Activated CD8-positive, alpha-beta T cell treated with anti-CD3 and anti-CD28 coated beads for 36 hours (primary cell): ENCODE data around the gene PROSER2. TPM values are rescaled to one million over a fixed set of nuclear protein-coding genes. Genes with fewer than 3 reads are reported as not detected.

Experiments
- ATAC-seq: fragments of 200-7000 bp; cut with Tn5 transposase; one replicate; pipeline ENCODE4 v1.10.0; 2021; ENCODE audit warnings: mild to moderate bottlenecking, moderate library complexity
- CTCF ChIA-PET: fragments of 350-600 bp; sonication (Branson Sonifier 250); formaldehyde crosslinking; loops from one replicate; lab custom pipeline; 2021; ENCODE audit warnings: antibody characterized with exemption; lab: Charles Lee
- POLR2A ChIA-PET: fragments of 350-600 bp; sonication (Branson Sonifier 250); formaldehyde crosslinking; loops from one replicate; lab custom pipeline; 2021; ENCODE audit warnings: antibody characterized with exemption; lab: Charles Lee
- DNase-seq: peaks from one replicate; pipeline ENCODE4 v3.0.0-alpha.2; 2020
- H3K27ac Mint-ChIP-seq: one replicate; pipeline ENCODE4 v1.8.0; 2021; ENCODE audit warnings: mild to moderate bottlenecking, mixed read lengths
- H3K27me3 Mint-ChIP-seq: one replicate; pipeline ENCODE4 v1.8.0; 2021; ENCODE audit warnings: mixed read lengths
- H3K36me3 Mint-ChIP-seq: one replicate; pipeline ENCODE4 v1.8.0; 2021; ENCODE audit warnings: low read depth, mixed read lengths
- H3K4me1 Mint-ChIP-seq: one replicate; pipeline ENCODE4 v1.8.0; 2021; ENCODE audit warnings: low read depth, mixed read lengths
- H3K4me3 Mint-ChIP-seq: one replicate; pipeline ENCODE4 v1.8.0; 2021; ENCODE audit warnings: mild to moderate bottlenecking, moderate library complexity, mixed read lengths
- H3K9me3 Mint-ChIP-seq: one replicate; pipeline ENCODE4 v1.8.0; 2021; ENCODE audit warnings: mixed read lengths
- intact Hi-C: fragments of 100-400 bp; cut with micrococcal nuclease; formaldehyde crosslinking; loops from one replicate; pipeline ENCODE4 v1.10.0; 2022
- total RNA-seq, 2 experiments: library from RNA; stranded (reverse); gene quantifications; one replicate each; pipeline ENCODE4 v1.2.3, GENCODE V29; 2021
- TF ChIP-seq, protein P1 (sequence below): fragments of 200-600 bp; IDR thresholded peaks from one replicate; pipeline ENCODE4 v1.8.0; 2022; ENCODE audit warnings: antibody characterized with exemption, mild to moderate bottlenecking

The PROSER2 gene
- total RNA-seq, 2 experiments from 2014 or later: 1.1 to 1.7 TPM

DNA sequence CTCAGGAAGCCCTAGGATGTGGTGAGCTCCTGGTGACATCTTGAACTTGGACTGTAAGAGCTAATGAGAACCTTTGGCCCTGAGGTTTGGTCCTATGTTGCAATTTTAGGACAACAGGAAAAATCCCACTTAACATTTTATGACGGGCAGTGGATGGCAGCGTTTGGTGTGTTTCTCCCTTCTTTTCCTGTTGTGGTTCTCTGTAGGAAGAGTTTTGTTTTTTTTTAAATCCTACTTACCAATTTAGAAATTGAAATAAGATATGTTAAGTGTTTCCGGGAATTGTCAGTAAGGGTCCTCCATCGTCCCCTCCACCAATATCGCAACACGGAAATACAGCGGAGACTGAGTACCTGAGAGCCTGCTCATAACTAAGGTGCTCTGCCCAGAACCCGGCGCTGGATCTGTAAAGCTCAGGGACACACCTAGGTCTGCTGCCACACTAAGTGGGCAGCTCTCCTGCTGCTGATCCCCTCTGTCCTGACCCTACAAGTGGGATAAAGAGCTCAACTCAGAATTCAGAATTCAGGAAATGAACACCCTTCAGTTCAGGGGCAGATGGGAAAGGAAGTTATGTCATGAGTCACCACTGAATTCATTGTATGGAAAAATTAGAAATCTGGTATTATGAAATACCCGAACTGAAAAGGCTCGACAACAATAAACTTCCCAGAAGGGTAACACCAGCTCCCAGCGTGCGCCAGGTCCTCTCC lies 9.1 kb upstream of the PROSER2 start:
- H3K4me1 Mint-ChIP-seq: no peaks in the 10 kb centered on the region
- POLR2A ChIA-PET: no interaction called here
- TF ChIP-seq, protein P1, sequence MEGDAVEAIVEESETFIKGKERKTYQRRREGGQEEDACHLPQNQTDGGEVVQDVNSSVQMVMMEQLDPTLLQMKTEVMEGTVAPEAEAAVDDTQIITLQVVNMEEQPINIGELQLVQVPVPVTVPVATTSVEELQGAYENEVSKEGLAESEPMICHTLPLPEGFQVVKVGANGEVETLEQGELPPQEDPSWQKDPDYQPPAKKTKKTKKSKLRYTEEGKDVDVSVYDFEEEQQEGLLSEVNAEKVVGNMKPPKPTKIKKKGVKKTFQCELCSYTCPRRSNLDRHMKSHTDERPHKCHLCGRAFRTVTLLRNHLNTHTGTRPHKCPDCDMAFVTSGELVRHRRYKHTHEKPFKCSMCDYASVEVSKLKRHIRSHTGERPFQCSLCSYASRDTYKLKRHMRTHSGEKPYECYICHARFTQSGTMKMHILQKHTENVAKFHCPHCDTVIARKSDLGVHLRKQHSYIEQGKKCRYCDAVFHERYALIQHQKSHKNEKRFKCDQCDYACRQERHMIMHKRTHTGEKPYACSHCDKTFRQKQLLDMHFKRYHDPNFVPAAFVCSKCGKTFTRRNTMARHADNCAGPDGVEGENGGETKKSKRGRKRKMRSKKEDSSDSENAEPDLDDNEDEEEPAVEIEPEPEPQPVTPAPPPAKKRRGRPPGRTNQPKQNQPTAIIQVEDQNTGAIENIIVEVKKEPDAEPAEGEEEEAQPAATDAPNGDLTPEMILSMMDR: no peak
- no peak for ATAC-seq
- no peaks in the 10 kb centered on the region for H3K27me3 Mint-ChIP-seq
- H3K27ac Mint-ChIP-seq: no peak overlapping the region
- intact Hi-C loops: no loop called here
- no peak for DNase-seq
- H3K36me3 Mint-ChIP-seq: no peaks in the 10 kb centered on the region
- no peaks in the 10 kb centered on the region for H3K9me3 Mint-ChIP-seq
- H3K4me3 Mint-ChIP-seq: no peak overlapping the region
- CTCF ChIA-PET: interaction anchor here (1.1 to 2.4 kb wide), 2 partner anchors 31 to 173 kb away, joined by 5 to 15 read pairs; no protein-coding TSS in a partner anchor

DNA sequence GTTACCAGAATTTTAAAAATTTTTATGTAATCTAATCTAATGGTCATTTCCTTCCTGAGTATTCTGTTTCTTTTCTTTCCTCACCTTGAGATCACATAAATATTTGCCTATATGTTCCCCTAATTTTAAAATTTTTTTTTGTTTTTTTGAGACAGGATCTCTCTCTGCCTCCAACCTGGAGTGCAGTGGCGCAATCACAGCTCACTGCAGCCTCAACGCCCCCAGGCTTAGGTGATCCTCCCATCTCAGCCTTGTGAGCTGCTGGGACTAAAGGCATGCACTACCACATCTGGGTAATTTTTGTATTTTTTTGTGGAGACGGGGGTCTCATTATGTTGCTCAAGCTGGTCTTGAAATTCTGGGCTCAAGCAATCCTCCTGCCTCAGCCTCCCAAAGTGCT lies 4.1 kb upstream of the PROSER2 start:
- intact Hi-C loops: no loop called here
- no peak for ATAC-seq
- Mint-ChIP-seq H3K27ac (no peak overlapping the region), H3K36me3 (no peaks in the 10 kb centered on the region), H3K27me3 (peaks cover 15% of the 10 kb centered on the region), H3K4me1 (peaks cover 7% of the 10 kb centered on the region), H3K4me3 (no peak overlapping the region), H3K9me3 (no peaks in the 10 kb centered on the region)
- POLR2A ChIA-PET: no interaction called here
- no peak for DNase-seq
- CTCF ChIA-PET: interaction anchor here (0.9 to 2.9 kb wide), 22 partner anchors 7 to 232 kb away, joined by 3 to 10 read pairs (median 4); no protein-coding TSS in a partner anchor
- TF ChIP-seq, protein P1: no peak

DNA sequence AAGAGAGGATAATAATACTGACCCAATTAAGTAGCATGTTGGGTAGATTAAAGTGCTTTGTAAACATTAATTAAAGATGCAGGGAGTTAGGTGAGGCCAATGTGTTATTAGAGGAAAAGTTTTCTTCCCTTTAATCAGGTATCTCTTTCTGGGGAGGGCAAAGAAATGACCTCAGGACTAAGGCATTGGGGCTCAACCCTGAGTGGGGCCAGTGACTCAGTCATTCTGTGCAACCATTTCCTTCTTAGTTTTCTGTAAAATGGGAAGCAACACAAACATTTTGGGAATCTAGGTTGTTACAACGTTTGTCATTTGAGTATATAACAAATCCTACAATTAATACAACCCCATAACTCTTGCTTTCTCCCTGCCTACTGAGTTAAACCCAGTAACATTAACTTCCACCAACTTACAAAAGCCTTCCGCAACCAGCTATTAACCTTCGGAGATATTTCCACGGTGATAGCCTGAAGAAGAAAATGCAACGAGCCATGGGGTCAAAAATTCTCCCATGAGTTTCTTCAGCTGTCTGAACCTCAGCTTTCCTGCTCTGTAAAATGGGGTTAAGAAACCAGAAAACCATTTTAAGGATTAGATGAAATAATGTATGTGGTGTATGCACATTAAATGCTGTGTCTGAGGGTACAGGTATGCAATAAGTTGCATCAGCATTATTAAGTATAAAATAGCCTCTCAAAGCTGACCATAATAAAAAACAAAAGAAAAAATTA lies 965 bp upstream of the PROSER2 start:
- ChIA-PET POLR2A (interaction anchor here (2.2 kb wide), 1 partner anchor 28 kb away, joined by 5 read pairs; no protein-coding TSS in a partner anchor), CTCF (interaction anchor here (0.7 to 2.9 kb wide), 6 partner anchors 13 to 165 kb away, joined by 3 to 9 read pairs (median 3); no protein-coding TSS in a partner anchor)
- TF ChIP-seq, protein P1: no peak
- Mint-ChIP-seq H3K9me3 (no peaks in the 10 kb centered on the region), H3K4me1 (peaks cover 12% of the 10 kb centered on the region), H3K27me3 (peaks cover 38% of the 10 kb centered on the region), H3K4me3 (no peak overlapping the region), H3K36me3 (no peaks in the 10 kb centered on the region), H3K27ac (no peak overlapping the region)
- intact Hi-C loops: no loop called here
- DNase-seq: no peak
- no peak for ATAC-seq

DNA sequence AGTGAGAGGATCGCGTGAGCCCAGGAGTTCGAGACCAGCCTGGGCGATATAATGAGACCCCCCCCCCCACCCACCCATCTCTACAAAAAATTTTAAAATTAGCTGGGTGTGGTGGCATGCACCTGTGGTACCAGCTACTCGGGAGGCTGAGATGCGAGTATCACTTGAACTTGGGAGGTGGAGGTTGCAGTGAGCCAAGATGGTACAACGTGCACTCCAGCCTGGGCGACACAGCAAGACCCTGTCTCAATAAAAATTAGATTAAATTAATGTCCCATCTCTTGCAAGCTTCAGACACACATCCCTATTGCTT lies 391 bp upstream of the PROSER2 start:
- TF ChIP-seq, protein P1: no peak
- H3K9me3 Mint-ChIP-seq: no peaks in the 10 kb centered on the region
- H3K36me3 Mint-ChIP-seq: no peaks in the 10 kb centered on the region
- CTCF ChIA-PET: interaction anchor here (0.7 to 1.8 kb wide), 3 partner anchors 40 to 164 kb away, joined by 3 to 9 read pairs (median 3); no protein-coding TSS in a partner anchor
- peaks cover 12% of the 10 kb centered on the region for H3K4me1 Mint-ChIP-seq
- ATAC-seq (no peak), DNase-seq (no peak)
- intact Hi-C loops: no loop called here
- peaks cover 41% of the 10 kb centered on the region for H3K27me3 Mint-ChIP-seq
- POLR2A ChIA-PET: no interaction called here
- H3K27ac Mint-ChIP-seq: no peak overlapping the region
- H3K4me3 Mint-ChIP-seq: peak overlapping the region; percentile 43

DNA sequence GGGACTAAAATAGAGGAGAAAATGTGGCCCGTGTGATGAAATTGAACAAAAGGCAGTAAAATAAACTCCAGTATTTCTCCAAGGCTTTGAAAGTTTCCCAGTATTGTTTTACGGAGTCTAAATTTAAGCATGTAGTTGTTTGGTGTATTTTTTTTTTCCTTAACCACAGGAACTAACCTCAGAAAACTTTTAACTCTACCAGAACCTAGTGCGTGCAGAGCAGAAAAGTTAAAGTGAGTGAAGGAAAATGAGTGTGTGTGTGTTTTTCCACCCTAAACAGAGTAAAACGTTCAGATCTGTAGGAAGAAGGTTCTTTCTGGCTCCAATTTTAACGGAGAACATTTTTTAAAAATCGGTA lies 812 bp downstream of the PROSER2 start:
- POLR2A ChIA-PET: no interaction called here
- peaks cover 42% of the 10 kb centered on the region for H3K27me3 Mint-ChIP-seq
- intact Hi-C loops: no loop called here

More for the DNA sequence above, 812 bp downstream of the PROSER2 start:
- H3K9me3 Mint-ChIP-seq: no peaks in the 10 kb centered on the region
- peaks cover 12% of the 10 kb centered on the region for H3K4me1 Mint-ChIP-seq
- H3K4me3 Mint-ChIP-seq: peak overlapping the region; percentile 74
- ATAC-seq: no peak
- TF ChIP-seq, protein P1: no peak
- peak overlapping the region; percentile 47 for H3K27ac Mint-ChIP-seq
- H3K36me3 Mint-ChIP-seq: no peaks in the 10 kb centered on the region
- CTCF ChIA-PET: interaction anchor here (1.2 kb wide), 1 partner anchor 41 kb away, joined by 3 read pairs; no protein-coding TSS in a partner anchor
- no peak for DNase-seq
